Measurements from ENCODE around the gene MGAM2.

The MGAM2 gene

DNA sequence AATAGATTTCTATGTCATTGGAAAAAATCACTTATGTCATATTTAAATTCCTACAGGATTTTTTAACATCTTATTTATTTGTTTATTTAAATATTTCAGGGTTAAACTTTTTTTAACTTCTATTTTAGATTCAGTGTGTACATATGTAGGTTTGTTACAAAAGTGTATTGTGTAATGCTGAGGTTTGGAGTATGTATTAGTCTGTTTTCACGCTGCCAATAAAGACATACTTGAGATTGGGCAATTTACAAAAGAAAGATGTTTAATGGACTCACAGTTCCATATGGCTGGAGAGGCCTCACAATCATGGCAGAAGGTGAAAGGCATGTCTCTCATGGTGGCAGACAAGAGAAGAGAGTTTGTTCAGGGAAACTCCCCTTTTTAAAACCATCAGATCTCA is 65.4 kb downstream of the MGAM2 start:
- H3K27ac ChIP-seq = no peak overlapping the region
- TF ChIP-seq, protein P1, sequence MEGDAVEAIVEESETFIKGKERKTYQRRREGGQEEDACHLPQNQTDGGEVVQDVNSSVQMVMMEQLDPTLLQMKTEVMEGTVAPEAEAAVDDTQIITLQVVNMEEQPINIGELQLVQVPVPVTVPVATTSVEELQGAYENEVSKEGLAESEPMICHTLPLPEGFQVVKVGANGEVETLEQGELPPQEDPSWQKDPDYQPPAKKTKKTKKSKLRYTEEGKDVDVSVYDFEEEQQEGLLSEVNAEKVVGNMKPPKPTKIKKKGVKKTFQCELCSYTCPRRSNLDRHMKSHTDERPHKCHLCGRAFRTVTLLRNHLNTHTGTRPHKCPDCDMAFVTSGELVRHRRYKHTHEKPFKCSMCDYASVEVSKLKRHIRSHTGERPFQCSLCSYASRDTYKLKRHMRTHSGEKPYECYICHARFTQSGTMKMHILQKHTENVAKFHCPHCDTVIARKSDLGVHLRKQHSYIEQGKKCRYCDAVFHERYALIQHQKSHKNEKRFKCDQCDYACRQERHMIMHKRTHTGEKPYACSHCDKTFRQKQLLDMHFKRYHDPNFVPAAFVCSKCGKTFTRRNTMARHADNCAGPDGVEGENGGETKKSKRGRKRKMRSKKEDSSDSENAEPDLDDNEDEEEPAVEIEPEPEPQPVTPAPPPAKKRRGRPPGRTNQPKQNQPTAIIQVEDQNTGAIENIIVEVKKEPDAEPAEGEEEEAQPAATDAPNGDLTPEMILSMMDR (IDR thresholded peaks at IDR 0.05) = no peak
- no peak for TF ChIP-seq ZFX (IDR thresholded peaks at IDR 0.05; ENCODE audit: borderline replicate concordance)

DNA sequence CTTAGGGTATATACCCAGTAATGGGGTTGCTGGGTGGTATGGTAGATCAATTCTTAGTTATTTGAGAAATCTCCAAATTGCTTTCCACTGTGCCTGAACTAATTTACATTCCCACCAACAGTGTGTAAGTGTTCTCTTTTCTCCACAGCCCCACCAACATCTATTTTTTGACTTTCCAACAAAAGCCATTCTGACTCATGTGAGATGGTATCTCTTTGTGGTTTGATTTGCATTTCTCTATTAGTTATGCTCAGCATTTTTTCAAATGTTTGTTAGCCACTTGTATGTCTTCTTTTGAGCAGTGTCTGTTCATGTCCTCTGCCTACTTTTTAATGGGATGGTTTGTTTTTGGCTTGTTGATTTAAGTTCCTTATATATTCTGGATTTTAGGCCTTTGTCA is 66.4 kb downstream of the MGAM2 start:
- TF ChIP-seq, protein P1 (IDR thresholded peaks at IDR 0.05) = no peak
- no peak for TF ChIP-seq ZFX (IDR thresholded peaks at IDR 0.05; ENCODE audit: borderline replicate concordance)
- no peak overlapping the region for H3K27ac ChIP-seq

DNA sequence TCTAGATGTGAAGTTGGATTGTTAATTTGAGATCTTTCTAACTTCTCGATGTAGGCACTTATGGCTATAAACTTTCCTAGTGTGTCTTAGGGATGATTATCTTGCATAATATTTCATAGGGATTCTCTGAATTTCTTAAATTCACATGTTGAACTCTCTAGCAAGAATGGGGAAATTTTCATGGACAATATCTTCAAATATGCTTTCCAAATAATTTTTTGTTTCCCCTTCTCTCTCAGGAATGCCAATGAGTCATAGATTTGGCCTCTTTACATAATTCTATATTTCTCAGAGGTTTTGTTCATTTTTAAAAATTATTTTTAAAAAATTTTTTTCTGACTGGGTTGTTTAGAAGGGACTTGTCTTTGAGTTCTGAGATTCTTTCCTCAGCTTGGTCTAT is 68.9 kb downstream of the MGAM2 start:
- no peak for TF ChIP-seq ZFX (IDR thresholded peaks at IDR 0.05; ENCODE audit: borderline replicate concordance)
- TF ChIP-seq, protein P1 (IDR thresholded peaks at IDR 0.05) = no peak

DNA sequence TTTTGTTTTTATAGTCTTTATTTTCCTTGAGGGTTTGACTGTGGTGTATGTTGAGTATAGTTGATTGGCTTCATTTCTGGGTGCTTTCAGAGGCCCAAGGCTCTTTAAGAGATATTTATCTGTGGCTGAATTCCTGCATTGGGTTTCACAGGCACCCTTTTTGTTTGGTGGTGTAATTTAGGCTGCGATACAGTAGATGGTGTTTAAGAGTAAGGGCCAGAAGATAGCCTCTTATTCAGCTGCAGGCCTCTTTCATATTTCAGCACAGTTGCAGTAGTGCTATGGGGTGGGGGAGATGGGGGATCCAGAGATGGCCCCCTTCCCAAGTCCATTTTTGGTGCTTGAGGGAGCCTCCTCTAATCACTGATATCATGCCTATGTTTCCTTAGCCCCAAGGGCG is 69.7 kb downstream of the MGAM2 start:
- TF ChIP-seq, protein P1 (IDR thresholded peaks at IDR 0.05) = no peak

More for the DNA sequence above, 68.9 kb downstream of the MGAM2 start:
- H3K27ac ChIP-seq = no peak overlapping the region

DNA sequence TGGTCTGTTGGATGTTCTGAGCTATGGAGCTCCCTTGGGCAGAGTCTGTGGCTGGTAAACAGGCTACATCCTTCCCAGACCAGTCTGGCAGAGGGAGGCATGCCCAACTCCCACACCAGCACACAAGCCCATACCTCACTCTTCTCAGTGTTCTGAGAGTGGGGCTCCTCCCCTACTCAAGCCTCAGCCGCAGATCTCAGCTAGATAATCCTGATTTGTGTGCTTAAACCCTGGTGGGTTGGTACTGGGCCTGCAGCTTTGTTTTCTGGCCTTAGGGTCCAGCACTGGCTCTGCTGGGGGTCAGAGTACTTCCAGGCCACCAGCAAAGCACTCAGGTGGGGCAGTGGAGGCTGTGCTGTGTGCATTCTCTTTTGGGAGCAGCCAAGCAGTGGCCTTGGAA is 70.4 kb downstream of the MGAM2 start:
- no peak overlapping the region for H3K27ac ChIP-seq

More for the DNA sequence above, 69.7 kb downstream of the MGAM2 start:
- no peak overlapping the region for H3K27ac ChIP-seq

DNA sequence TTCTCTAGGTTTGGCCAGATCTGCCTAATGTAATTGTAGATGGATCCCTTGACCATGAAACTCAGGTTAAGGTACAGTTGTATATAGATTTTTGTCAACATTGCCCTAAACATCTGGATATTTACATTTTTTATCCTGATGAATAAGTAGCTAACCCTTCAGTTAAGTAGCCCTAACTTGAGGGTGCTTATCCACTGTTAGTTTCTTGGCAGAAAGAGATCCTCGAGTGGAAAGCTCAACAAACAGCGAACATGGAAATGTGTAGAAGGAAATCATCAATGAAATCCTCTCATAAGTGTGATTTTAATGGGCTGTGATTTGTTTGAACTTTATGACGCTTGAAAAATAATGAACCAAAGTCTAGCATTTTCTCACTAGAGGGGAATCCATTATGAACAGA is 73.6 kb downstream of the MGAM2 start:
- TF ChIP-seq ZFX (IDR thresholded peaks at IDR 0.05; ENCODE audit: borderline replicate concordance) = no peak
- TF ChIP-seq, protein P1 (IDR thresholded peaks at IDR 0.05) = no peak
- H3K27ac ChIP-seq = no peak overlapping the region

More for the DNA sequence above, 70.4 kb downstream of the MGAM2 start:
- TF ChIP-seq, protein P1 (IDR thresholded peaks at IDR 0.05) = no peak
- TF ChIP-seq ZFX (IDR thresholded peaks at IDR 0.05; ENCODE audit: borderline replicate concordance) = no peak

DNA sequence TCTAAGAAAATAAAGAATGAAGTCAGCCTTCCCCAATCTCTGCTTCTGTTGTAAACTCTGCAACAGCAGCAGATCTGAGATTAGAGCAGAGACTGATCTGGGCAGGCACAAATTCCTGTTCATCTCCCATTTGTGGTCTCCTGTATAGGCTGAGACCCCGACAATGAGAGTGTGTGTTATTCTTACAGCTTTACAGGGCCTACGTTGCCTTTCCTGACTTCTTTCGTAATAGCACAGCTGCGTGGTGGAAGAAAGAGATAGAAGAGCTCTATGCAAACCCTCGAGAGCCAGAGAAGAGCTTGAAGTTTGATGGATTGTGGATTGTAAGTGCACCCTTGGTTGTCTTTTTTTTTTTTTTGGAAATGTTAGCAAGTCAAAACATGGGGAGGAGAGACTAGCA is 74.3 kb downstream of the MGAM2 start:
- TF ChIP-seq ZFX (IDR thresholded peaks at IDR 0.05; ENCODE audit: borderline replicate concordance) = no peak
- TF ChIP-seq, protein P1 (IDR thresholded peaks at IDR 0.05) = no peak
- H3K27ac ChIP-seq = no peak overlapping the region

Data from 22Rv1 (cell line).